Measurements from ENCODE around the gene COX4I2.

GRCh38 chr20:31642837-31643236, 5.1 kb downstream of the COX4I2 start:
- TF ChIP-seq CTCF (IDR thresholded peaks at IDR 0.05) (no peak), POLR2A (IDR thresholded peaks at IDR 0.05) (no peak)
